GM21825 (cell line): ENCODE results near the gene NCKAP5.

Source experiments
- ATAC-seq: cut with Tn5 transposase; IDR thresholded peaks from one replicate; pipeline ENCODE4 v1.9.1; 2021; ENCODE audit warnings: mild to moderate bottlenecking, moderate library complexity; ENCODE audit not compliant: unreplicated experiment

Gene NCKAP5

GRCh38 chr2:132751836-132752235 lies 816.4 kb downstream of the NCKAP5 start:
- ATAC-seq, result no peak

- ATAC-seq, result no peak
These were observed 817.7 kb downstream of the NCKAP5 start for GRCh38 chr2:132750606-132751005.

DNA sequence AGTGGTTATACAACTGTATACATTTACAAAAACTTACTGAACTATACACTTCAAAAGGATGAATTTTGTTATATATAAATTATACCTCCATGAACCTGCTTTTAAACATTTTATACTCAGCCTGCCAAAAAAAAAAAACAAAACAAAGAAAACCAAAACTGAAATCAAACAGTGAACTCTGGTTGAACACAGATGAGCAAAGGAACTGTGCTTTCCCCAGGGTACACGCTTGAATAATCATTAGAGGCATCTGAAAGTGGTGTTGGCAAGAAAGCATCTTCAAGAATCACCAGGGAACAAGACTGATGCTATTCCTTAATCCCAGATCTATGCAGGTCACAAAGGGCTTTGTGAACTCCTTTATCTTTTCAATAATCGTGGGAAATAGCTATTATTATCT lies 821.2 kb downstream of the NCKAP5 start:
- peak; percentile 70 for ATAC-seq

DNA sequence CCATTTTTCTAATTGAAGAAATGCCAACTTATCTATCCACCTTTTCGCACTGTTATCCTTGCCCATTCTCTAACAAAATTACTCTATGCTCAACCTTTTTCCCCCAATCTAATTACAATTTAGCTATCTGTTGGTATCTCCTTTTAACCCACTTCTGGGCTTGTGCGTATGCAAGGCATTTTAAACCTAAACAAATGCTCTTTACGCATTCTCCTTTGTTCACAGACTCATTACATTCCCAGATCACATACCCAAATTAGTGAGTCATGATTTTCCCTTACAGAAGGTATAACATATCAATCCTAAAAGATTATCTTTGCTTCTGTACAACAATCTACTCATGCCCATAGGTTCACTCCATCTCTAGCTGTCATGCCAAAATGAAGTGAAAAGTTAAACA lies 826.5 kb downstream of the NCKAP5 start:
- ATAC-seq, result no peak

- no peak for ATAC-seq
These were observed 828.1 kb downstream of the NCKAP5 start for GRCh38 chr2:132740081-132740720.

DNA sequence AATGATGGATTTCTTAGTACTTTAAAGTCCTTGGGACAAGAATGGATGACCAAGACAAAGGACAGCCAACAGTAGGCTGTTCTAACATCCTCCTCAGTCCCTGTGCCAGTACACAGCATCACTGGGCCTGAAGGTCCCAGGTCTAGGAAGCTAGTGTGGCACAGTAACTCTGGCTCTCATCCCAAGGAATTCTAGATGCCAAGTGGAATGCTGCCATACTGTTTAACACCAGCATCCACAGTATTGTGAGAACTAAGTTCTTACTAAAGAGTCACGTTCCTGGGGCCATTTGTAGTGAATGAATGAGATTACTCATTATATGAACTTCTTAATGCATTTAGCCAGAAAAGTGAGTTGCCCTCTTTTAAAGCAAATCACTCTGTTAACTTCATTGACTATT lies 830.0 kb downstream of the NCKAP5 start:
- no peak for ATAC-seq

- no peak for ATAC-seq
These were observed 832.2 kb downstream of the NCKAP5 start for GRCh38 chr2:132736059-132736458.

- no peak for ATAC-seq
These were observed 833.3 kb downstream of the NCKAP5 start for GRCh38 chr2:132734961-132735360.

DNA sequence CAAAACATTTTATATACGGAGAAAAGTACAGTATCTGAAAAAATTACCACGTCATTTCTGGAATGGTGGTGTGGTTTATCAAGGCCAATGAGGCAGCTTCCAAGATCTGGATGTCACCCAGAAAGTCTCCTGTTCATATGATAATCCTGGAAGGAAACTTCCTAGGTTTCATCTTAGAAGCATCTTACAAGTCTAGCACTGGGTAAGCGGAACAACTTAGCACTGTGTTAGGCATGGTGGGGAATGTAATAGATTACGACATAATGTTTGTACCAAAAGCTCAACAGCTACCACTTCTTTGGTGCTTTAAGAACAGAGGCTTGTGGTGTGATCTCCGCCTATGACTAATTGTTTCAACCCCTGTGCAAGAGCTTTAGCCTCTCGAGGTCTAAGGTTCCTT lies 835.2 kb downstream of the NCKAP5 start:
- ATAC-seq, result no peak

GRCh38 chr2:132732694-132733093 lies 835.6 kb downstream of the NCKAP5 start:
- no peak for ATAC-seq

DNA sequence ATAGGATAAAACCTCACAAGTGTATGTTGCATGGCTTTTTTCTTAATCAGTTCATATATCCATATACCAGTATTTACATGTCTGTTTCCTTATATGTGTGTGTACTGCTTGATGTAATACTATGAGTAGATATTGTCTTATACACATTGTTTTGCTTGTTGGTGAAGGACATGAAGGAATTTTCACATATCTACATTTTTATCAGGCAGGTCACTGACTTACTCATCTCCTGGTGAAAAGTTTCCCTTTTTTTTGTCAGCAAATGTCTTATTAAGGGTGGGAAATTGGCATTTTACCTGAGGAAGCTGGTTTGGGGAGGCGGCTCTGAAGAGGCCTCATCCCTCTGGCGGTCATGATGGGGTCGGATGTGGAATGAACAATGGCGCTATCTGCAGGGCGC lies 836.8 kb downstream of the NCKAP5 start:
- no peak for ATAC-seq

DNA sequence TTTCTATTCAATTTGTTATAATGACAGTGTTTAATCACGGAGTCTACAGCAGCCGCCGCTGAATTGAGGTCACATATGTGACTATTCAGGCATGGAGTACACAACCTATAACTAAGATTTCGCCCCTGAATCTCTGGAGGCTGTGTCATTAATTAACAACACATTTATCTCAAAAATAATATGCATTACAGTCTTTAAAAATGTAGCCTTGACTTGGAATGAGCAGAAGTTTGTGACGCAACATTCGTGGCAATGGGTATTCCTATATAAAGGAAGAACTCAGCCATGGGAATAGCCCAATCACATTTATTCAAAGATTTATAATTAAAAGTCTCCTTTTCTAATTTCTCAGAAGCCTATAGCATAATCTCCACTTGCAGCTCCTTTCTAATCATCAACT lies 837.7 kb downstream of the NCKAP5 start:
- ATAC-seq, result no peak

DNA sequence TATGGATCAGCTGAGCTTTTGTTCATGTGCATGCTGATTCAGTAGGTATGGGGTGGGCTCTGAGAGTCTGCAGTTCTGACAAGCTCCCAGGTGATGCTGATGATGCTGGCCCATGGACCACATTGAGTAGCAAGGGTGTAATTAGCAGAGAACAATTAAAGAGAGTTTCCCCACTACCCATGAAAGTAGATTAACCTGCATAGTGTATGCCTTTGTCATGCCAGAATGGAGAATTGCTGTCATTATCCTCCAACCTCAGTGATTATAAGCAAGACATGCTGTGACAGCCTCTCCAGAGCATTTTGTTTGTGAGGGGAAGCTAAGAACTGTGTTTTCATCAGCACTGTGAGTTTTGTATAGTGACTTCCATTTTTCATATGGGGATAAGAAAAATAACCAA lies 838.7 kb downstream of the NCKAP5 start:
- ATAC-seq, result no peak

GRCh38 chr2:132726155-132726554 lies 842.1 kb downstream of the NCKAP5 start:
- no peak for ATAC-seq

- ATAC-seq, result no peak
These were observed 842.5 kb downstream of the NCKAP5 start for GRCh38 chr2:132725748-132726147.

DNA sequence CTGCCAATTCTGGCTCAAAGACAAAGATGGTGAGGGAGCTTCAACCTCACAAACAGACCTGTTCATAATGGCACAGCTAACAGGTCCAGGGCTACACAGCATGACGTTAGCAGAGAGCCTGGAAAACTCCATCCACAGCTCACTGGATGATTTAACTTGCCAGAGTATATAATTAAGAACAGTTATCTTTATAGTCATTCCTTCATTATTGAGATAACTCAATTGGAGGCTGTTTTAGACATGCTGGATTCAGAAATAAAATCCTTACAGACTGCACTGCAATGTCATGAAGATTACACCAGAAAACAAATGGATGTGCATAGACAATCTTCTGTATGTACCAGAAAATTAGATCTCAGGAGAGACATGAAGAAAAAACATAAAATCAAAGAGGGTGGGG lies 843.1 kb downstream of the NCKAP5 start:
- no peak for ATAC-seq

- no peak for ATAC-seq
These were observed 846.3 kb downstream of the NCKAP5 start for GRCh38 chr2:132721938-132722337.

GRCh38 chr2:132720393-132720792 lies 847.9 kb downstream of the NCKAP5 start:
- ATAC-seq, result no peak

DNA sequence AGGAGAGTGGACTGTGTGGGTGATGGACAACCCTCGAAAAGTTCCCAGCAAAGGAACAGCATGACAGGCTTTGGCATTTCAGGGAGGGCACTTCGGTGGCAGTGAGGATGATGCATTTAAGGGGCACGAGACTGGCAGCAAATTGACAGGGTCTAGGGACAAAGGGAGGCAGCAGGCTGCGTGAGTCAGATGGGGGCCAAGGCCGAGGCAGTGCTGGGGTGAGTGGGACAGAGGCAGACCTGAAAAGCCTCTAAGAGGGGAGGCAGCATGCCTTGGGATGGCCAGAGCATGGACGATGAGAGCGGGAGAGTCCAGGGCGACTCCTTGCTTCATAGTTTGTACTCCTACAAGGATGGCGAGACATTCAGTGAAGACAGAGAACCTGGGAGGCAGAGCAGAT lies 848.8 kb downstream of the NCKAP5 start:
- ATAC-seq, result no peak

DNA sequence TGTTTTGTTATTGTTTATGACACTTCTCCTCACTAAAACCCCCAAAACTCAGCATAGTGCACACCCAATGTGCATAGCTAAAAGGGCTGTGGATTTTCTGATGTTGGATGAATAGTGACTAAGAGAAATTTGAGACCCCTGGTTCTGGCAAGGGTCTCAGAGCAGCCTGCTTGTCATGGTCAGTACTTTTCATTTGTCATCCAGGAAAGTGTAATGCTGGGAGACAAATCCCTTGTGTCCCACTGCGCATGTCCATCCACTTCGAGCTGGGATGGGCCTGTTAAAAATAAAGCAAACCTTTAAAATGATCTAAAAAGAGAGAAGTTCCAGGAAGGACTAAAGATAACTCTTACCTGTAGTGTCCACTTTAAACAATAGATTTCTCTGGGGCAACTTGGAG lies 851.3 kb downstream of the NCKAP5 start:
- ATAC-seq, result no peak

- no peak for ATAC-seq
These were observed 852.6 kb downstream of the NCKAP5 start for GRCh38 chr2:132715386-132716351.

- ATAC-seq, result no peak
These were observed 864.9 kb downstream of the NCKAP5 start for GRCh38 chr2:132703396-132703795.
